HG02763 (cell line): ENCODE data around the gene ZNF462.
"Not testable (repeated sequence)": the region's sequence is repeated elsewhere in the genome, so short reads cannot be mapped to it uniquely, and the experiment has no call there.

Experiments used
- ATAC-seq: cut with Tn5 transposase; IDR thresholded peaks from one replicate; pipeline ENCODE4 v1.9.1; 2021; ENCODE audit warnings: mild to moderate bottlenecking, moderate library complexity; ENCODE audit not compliant: unreplicated experiment

ZNF462 gene

DNA sequence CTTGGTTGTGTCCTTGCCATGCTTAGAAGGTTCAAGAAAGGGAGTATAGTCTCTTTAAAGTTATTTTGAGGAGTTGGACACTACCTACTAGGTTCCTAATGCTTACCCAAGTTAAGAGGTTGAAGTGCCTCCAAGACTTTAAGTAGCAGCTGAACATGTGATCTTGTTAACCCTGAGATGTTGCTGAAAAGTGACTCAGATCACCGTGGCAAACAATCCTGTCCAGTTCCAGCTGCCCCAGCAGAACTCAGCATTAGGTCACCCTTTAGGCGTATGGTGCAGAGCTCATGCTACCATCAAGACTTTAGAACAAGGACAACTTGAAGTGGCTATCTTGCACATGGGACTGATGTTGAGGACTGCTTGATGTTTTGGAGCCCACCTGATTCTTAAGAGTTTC lies 22.5 kb downstream of the ZNF462 start:
- ATAC-seq: no peak

DNA sequence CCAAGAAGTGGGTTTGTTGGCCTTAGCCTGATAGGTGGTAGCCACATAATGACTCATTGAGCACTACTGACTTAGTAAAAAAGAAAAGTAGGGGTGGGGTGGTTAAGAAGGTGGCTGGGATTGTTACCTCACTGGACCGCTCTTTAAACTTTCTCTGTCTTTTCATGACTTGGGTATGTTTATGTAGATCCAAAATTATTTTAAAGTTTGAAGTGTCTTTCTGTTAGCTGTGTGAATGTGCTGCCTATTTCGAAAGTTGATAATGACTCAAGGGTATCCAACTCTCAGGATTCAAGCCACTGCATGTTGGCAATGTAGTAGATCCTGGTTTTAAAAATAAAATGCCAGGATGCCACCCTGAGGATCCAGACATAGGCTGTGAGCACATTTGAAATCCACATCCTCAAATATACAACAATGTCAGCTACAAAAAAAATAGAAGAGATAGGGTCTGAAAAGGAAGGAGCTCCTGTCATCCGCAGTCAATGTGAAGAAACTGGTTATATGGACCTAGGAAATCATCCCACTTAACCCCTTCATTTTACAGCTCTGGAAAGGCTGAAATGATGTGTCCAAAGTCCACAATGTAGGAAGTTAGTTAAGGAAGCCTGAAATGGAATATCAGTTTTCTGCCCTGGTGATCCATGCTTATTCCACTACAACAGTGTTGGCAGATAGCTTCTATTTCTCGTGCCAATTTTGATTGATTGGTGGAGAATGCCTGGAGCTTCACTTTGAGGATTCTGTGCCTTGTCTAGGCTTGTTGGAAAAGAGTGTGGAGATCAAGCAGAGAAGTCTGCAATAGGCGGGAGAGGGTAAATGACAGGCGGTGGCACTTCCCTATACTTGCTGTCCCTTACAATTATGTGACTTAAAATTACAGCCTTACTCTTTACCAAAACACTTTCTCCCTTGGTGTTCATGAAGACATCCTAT lies 23.4 kb downstream of the ZNF462 start:
- no peak for ATAC-seq

DNA sequence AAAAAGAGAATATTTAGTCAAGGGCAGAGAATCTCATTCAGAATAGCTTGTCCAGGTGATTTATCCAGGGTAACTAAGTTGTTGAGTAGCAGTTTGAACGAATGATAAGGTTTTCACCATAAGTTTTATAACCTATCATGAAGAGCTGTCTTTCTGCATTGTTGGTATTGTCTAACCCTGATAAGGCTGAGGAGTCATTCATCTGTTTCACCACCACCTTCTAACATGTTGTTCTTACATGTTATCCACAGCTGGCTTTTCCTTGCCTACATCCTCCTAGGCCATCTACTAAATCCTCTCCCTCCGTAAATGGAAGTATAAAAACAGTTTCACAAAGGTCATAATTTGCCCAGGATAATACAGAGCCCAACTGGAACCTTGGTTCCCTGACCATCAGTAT lies 24.1 kb downstream of the ZNF462 start:
- no peak for ATAC-seq

DNA sequence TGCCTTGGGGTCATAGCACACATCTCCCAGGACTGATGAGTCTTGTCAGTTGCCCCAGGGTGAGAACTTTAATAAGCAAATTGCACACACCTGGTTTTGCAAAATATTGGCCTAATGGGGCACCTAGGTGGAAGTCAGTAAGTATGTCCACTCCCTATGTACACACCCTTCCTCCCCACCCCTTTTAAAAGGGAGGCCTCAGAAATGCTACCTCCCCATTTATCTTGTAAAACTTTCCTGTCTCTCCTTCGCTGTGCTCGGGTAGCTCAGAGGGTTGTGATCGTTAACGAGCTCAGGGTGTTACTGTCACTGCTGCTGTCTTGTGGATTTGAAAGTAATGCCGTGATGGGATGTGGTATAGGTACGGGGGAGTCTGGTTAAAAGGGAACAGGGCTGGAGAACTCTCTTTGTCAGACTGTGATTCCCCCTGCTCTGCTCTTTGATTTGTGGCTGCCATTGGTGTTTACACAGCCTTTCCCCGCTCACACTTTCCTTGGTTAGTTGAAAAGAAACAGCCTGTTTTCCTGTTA lies 26.2 kb downstream of the ZNF462 start:
- ATAC-seq: no peak

DNA sequence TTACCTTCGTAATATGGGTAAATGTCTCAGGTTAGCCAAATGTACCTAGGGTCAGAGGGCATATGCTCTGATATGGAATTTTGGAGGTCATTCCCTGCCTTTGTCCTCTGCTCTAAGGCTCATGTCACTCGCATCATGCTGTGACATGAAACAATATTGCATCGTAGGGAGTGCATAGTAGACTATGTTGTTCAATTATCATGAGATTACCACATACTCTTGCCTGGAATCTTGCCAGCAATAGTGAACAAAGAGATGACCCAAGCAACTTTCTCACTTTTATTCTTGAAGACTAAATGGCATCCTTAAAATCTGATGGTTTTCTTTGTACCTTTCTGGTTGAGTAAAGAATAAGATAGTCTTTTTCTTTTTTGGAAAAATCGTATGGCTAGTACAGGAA lies 27.6 kb downstream of the ZNF462 start:
- no peak for ATAC-seq

DNA sequence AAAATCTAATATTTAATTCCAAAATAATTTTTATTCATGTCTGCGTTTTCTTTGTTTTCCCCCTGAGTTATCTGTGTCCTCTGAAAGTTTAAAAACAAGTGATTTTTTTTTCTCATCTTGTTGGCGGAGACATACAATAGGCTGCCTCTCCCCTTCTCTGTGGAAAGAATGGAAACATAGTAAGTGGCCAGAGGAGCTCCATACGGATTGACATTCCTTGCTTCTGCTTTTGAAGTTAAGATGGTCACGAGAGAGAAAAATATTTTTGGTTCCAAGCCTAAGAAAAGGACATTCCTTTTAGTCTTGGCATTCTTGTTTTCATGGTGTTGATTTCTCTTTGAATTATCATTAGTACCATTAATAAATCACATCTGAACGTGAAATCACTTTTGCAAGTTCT lies 28.3 kb downstream of the ZNF462 start:
- no peak for ATAC-seq

DNA sequence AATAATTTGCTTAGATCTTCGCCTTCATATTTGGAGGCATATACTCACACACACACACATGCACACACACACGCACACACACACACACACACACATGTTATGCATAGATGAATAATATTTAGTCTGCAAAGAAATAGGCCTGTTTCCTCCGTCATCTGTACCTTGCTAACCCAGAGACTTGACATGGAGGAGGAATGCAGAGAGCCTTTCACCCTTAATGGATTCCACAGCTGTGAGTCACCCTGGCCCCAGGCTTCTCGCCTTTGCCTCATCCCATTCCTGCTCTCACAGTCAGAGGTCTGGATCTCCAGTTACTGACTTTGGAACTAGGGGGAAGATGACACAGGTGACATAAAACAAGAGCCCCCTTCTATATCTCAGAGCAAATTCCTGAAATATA lies 29.7 kb downstream of the ZNF462 start:
- ATAC-seq: no peak

DNA sequence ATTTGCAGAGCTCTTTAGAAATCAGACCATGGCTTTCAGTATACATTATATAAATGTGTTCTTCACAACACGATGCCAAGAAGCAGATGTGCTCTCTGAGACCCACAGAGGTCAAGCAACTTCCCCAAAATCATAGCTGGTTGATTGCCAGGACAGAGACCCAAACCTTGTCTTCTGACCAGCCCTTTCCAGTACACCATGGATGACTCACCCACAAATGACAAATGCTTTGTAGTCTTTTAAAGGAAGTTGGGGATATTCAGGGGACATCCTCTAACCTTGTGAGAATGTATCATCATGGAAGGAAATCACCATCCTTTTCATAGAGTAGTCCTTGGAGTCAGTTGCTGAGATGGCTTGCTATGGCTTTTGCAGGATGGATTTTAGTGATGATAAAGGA lies 30.1 kb downstream of the ZNF462 start:
- no peak for ATAC-seq

DNA sequence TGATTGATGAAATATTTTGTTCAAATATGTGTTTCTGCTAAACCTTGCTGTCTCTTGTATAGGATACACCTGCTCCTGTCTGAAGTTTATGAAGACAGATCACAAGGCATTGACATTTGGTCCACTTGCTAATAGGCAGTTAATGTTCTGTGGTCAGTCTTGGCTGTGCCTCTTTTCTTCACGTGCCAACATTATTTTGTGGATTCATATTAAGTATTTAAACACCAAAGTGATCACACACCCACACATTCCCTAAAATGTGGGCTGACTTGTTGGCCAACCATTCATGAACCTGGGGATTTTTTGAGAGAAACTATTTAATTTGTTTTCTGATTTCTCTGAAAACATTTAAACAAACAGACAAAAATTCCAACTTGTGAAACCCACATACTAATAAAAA lies 33.7 kb downstream of the ZNF462 start:
- no peak for ATAC-seq

DNA sequence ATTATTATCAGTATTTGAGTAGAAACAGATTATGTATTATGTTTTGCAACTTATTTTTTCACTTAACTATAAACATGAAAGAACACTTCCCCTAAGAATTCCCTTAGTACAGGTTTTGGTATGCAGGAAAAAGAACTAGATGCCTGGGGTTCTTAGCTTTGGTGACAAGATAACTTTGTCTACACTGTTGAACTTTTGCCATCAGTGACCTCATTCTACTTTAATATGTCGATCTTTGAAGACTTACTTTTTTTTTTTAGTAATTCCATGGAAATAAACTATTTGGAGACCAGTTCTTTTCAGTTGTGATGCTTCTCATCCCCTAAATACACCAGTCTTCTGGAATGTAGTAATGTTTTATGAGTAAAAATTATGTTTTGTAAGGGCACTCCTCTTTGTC lies 34.3 kb downstream of the ZNF462 start:
- ATAC-seq: no peak

DNA sequence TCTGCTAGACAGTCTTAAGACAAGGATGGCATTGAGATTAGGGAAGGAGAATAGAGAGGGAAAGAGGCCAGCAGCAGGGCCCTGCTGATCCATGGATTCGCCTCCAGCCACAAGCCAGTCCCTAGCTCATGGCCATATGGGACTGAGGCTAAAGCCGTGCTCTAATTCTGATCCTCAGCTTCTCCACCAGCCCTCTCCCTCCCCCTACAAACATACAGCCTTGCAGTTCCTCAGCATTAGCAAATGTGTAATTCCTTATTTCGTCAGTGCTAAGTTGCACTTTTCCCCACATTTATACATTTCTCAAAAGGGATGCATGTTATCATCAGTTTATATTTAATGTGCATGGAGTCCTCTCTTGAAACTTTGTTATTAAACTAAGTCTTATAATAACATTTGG lies 34.8 kb downstream of the ZNF462 start:
- no peak for ATAC-seq

DNA sequence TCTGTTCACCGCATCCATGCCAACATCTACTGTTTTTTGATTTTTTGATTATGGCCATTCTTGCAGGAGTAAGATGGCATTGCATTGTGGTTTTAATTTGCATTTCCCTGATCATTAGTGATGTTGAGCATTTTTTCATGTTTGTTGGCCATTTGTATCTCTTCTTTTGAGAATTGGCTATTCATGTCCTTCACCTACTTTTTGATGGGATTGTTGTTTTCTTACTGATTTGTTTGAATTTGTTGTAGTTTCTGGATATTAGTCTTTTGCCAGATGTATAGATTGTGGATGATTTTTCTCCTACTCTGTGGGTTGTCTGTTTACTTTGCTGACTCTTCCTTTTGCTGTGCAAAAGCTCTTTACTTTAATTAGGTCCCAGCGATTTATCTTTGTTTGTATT lies 37.6 kb downstream of the ZNF462 start:
- not testable (repeated sequence) for ATAC-seq

DNA sequence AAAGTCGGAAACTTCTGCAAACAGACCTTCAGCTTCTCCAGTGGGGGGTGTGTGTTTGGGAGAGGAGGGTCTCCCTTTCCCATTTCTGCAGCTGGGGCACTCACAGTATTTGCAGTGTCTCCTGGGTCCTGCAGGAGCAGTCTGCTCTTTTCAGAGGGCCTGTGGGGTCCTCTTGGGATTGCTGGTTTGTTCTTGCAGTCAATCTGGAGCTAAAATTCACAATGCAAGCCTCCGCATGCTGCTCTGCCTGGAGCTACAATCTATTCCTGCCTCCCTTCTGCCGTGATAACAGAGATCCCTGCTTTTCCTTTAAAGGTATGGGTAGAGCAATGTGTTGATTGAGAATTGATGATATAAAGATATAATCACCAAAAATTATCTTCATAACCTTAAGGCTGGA lies 43.2 kb downstream of the ZNF462 start:
- ATAC-seq: no peak

DNA sequence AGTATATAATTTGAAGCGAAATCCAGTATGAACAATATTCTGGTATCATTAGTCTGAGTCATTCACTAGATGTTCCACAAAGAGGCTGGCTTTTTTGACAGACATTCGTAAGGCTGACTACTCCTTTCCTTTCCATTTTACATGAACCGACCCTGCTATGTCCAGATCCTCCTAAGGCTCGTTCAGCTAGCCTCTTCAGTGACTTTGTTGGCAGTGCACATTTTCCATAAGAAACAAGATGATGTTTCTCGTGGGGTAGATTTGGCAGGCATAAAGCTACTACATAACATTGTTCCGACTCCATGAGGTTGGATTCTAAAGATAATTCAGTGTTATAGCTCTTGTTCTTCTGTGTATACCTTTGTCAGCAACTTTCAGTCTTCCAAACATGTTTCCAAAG lies 49.0 kb downstream of the ZNF462 start:
- no peak for ATAC-seq

DNA sequence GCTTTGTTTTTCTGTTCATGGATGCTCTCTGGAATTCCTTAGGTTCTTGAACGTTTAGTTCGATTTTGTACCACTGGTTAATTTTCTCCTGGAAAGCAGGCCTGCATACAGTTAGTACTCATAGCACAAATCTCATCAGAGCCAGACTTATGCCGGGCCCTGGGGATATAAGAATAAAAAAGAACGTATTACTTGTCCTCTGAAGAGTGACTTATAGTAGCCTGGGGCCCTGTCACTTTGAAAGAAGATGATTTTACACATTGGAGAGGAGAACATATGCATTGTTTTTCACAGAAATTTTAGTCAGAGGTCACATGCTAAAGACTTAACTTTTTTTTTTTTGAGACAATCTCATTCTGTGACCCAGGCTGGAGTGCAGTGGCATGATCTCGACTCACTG lies 50.3 kb downstream of the ZNF462 start:
- no peak for ATAC-seq

DNA sequence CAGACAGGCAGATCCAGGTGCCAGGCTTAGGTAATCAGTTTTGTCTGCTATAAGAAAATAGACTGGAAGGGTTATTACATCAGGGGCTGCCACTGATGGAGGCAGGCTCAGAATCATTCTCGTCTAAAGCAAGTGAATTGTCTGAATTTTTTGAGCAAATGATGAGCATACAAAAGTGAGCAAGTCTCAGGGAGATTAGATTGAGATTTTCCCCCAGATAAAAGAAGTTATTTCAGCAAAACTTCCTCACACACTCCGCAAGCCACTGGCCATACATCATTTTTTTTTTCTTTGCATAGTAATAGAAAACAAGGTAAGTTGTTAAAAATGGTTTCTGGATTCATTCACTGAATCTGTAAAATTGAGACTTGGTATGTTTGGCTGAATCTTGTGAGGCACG lies 52.9 kb downstream of the ZNF462 start:
- ATAC-seq: no peak

DNA sequence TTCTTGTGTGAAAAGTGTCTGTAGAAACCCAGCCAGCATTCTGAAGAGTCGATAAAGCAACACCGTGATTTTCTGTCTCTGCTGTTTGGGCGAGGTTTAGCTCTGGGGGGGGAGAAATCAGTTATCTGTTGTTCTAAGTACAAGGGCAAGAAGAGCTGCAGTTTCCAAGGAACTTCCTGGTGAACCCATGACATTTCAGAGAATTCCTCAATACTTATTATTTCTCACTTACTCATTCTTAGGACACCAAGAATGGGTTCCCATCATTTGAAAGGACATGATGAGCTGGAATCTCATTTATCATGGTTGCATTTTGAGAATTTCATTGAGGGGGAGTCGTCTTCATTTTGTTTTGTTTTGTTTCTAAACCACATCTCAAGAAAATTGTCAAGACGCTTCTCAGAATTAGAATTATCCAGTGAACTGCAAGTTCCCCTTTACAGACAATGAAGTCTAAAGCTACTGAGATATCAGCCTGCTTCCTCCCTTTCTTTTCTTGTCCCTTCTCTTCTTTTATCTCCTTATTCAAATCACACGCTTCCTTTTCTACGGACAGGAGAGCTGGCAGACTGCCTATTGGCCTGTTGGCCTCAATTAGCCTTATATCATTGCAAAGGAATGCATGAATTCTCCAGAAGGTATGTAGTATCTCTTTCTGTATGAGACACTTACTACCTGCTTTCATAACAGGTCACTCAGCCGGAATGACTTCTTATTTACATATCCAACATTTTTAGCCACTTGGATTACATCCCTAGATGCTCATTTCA lies 53.7 kb downstream of the ZNF462 start:
- ATAC-seq: no peak

DNA sequence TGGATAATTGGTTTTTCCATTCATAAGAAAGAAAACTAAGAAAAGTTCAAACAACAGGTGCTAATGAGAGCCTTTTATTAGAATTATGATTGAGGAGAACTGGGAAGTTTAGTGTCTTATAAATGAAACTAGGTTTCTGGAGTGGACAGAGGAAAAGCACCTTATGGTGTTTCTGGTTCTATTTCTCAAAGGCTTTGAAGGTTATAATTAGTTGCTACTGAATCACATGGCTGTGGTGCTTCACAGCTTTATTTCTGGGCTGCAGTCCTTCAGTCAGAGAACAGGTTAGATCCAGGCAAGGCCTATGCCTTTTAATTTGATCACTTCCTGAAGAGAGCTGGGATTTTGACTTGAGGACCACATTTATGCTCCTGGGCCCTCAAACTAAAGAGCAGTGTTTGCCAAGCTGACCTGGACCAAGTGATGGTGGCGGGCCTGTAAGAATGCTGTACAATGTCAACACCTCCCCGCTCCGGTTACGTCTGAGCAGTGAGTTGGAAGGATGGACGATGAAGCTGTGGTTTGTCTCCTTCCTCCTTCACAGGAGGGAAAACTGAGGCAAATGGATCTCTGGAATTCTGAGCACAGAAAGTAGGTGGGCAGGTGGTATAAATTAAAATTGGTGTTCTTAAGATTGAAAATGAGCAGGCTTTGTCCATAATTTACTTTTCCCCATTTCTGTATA lies 56.0 kb downstream of the ZNF462 start:
- ATAC-seq: no peak

DNA sequence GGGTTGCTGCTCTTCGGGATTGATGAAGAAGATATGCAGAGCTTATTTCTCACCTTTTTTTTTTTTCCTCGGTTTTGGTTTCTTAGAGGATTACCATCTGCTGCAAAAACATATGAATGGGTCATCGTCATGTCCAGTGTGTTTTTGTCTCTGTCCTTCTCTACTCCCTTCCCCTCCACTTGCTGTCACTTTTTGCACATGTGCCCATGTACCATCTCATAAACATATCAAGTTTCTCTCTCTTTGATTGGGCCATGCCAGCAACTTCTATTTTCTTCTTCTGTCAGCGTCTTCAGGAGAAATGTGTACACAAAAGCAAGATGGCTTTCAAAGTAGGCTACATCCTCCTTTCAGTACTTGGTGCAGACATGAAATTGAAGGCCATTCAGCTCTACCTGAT lies 57.1 kb downstream of the ZNF462 start:
- no peak for ATAC-seq

DNA sequence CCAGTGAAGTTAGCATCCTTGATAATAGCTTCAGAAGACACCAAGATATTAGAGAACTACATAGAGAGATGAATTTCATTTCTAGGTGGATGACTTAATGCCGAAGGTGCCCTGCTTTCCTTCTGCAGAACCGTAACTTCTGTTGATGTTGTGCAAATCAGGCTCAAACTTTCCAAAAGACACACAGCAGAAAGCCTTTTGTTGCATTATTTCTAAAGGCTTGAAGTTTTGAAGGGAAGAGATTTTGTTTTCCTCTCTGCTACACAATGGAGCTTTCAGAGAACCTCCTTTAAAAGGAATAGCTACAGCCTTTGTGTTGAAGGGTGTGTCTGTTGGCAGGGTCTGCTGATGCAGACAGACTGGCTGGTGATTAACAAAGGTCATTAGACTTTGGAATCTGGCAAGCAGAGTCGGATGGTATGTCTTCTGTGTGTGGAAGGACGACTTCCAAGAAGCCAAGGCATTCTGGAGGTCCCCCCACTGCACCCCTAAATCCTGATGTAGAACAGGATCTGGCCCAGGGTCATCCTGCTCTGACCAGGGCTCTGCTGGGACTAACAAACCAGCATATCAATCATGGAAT lies 57.8 kb downstream of the ZNF462 start:
- ATAC-seq: no peak

DNA sequence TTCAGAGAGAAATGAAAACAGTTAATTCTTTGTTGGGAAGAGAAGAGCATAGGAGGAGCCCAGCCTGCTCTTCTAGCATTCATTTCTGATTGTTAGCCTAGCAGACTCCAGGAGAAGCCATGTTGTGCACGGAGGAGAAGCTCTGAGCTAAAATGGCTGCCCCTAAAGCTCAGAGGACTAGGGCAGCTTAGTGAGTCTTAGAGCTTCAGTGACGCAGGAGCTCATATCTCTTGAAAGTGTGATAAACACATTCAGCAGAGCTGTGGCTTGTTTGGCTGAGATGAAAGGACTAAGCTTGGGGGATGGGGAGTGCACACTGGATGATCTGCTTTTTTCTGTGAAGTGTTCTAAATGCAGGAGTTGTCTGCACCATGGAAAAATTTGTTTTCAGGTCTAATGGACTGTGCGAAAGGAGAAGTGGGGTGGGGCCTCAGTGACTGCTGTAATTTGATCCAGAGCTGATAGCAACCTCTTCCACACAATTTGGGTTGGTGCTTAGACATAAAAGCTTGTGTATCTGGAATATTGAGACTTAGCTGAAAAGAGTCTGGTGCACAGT lies 58.5 kb downstream of the ZNF462 start:
- no peak for ATAC-seq
